ENCODE results near the gene ACSM5.
"Not testable (repeated sequence)": the region's sequence is repeated elsewhere in the genome, so short reads cannot be mapped to it uniquely, and the experiment has no call there.

The ACSM5 gene

DNA sequence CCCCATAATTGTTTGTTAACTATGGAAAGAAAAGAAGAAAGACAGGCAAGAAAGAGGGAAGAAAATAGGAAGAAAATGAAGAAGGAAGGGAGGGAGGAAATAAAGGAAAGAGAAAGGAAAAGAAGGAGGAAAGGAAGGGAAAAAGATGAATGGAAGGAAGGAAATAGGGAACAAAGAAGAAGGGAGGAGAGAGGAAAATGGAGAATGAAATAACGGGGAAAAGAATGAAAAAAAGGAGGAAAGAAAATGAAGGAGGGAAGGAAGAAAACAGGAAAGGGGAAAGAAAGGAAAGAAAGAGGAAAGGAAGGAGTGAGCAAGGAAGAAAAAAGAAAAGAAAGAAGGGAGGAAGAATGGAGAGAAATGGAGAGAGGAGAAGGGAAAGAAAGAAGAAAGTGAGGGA, 21.1 kb downstream of the ACSM5 start:
- not testable (repeated sequence) for H3K4me1 ChIP-seq (ENCODE audit: control insufficient read depth, insufficient read depth, low read length); H3K36me3 ChIP-seq (ENCODE audit: insufficient read depth, low read length); H3K4me3 ChIP-seq (ENCODE audit: low read length); H3K27me3 ChIP-seq (ENCODE audit: control insufficient read depth, insufficient read depth, low read length); H3K9ac ChIP-seq (ENCODE audit: low read depth, low read length); H3K4me2 ChIP-seq (ENCODE audit: low read length); H3K9me3 ChIP-seq (replicated peaks; ENCODE audit: low read length)

DNA sequence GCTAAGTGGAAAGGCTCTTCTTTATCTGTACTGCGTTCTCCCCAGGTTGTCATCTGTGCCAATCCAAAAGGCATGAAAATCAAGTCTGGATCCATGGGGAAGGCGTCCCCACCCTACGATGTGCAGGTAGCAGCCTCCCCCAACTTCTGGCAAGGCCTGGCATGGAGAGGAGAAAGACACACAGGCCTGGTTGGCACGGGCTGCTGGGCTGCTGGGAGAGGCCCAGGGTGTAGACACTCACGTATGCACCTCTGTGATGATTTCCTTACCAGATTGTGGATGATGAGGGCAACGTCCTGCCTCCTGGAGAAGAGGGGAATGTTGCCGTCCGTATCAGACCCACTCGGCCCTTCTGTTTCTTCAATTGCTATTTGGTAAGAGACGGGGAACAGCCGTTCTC, 21.6 kb downstream of the ACSM5 start:
- Histone ChIP-seq H3K4me1 (ENCODE audit: control insufficient read depth, insufficient read depth, low read length) (no peaks in the 10 kb centered on the region), H3K4me3 (ENCODE audit: low read length) (no peak overlapping the region), H3K27me3 (ENCODE audit: control insufficient read depth, insufficient read depth, low read length) (no peaks in the 10 kb centered on the region), H3K9me3 (replicated peaks; ENCODE audit: low read length) (no peaks in the 10 kb centered on the region), H3K36me3 (ENCODE audit: insufficient read depth, low read length) (no peaks in the 10 kb centered on the region), H3K4me2 (ENCODE audit: low read length) (no peak overlapping the region), H3K9ac (ENCODE audit: low read depth, low read length) (no peak overlapping the region)

DNA sequence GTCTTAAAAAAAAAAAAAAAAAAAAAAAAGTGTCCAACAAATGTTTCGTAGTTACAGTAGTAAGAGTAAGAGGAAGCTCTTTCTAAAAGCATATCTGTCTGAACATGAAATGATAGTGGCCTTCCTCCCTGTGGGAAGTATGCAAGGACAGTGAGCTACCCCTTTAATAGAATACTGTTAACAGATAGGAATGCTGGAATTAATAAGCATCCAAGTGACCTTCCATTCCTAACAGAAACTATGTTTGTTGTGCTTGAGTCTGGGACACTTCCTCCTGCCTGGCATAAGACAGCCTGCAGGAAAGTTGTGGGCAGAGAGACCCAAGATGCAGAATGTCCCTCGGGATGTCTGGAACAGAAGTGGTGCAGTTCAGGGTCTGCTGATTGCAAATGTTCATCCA, 29.6 kb downstream of the ACSM5 start:
- not testable (repeated sequence) for H3K9ac ChIP-seq (ENCODE audit: low read depth, low read length); H3K4me2 ChIP-seq (ENCODE audit: low read length)

DNA sequence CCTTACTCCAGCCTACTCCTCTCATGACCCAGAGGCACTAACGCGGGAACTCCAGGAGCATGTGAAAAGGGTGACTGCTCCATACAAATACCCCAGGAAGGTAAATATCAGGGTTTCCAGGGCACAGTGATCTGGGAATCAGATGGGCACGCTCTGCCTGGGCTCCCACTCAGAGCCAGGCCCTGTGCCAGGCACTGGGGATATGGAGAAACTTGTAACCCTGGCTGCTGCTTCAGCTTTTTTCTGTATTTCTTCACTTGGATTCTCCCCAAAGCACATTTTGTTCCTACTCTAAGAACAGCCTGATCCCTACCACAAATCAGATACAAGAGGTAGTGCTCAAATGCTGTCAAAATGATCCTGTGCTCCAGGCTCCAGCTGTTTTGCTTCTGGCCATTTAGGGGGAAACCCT, 30.5 kb downstream of the ACSM5 start:
- peaks cover 26% of the 10 kb centered on the region for H3K4me1 ChIP-seq (ENCODE audit: control insufficient read depth, insufficient read depth, low read length)
- not testable (repeated sequence) for H3K4me3 ChIP-seq (ENCODE audit: low read length); H3K9ac ChIP-seq (ENCODE audit: low read depth, low read length); H3K36me3 ChIP-seq (ENCODE audit: insufficient read depth, low read length); H3K4me2 ChIP-seq (ENCODE audit: low read length); H3K9me3 ChIP-seq (replicated peaks; ENCODE audit: low read length); H3K27me3 ChIP-seq (ENCODE audit: control insufficient read depth, insufficient read depth, low read length)

More for the DNA sequence above, 29.6 kb downstream of the ACSM5 start:
- H3K4me1 ChIP-seq (ENCODE audit: control insufficient read depth, insufficient read depth, low read length), result peaks cover 26% of the 10 kb centered on the region
- H3K9me3 ChIP-seq (replicated peaks; ENCODE audit: low read length); H3K36me3 ChIP-seq (ENCODE audit: insufficient read depth, low read length); H3K4me3 ChIP-seq (ENCODE audit: low read length); H3K27me3 ChIP-seq (ENCODE audit: control insufficient read depth, insufficient read depth, low read length): not testable (repeated sequence)

DNA sequence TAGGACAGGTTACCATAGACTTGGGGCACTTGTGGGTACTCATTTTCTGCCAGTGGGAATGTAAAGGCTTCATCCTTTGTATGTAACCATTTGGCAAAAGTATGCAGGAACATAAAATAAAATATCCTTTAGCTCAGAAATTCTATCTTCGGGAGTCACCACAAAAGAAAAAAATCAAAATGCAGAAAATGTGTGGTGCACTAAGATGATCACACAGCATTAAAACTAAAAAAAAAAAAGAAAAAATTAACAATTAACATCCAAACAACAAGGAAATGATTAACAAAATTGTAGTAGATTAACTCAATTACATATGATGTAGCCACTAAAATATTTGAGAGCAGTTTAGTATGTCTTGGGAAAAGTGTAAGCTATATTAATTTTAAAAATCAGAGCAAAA, 31.4 kb downstream of the ACSM5 start:
- H3K4me3 ChIP-seq (ENCODE audit: low read length); H3K4me2 ChIP-seq (ENCODE audit: low read length); H3K9me3 ChIP-seq (replicated peaks; ENCODE audit: low read length); H3K9ac ChIP-seq (ENCODE audit: low read depth, low read length); H3K27me3 ChIP-seq (ENCODE audit: control insufficient read depth, insufficient read depth, low read length); H3K36me3 ChIP-seq (ENCODE audit: insufficient read depth, low read length): not testable (repeated sequence)
- peaks cover 26% of the 10 kb centered on the region for H3K4me1 ChIP-seq (ENCODE audit: control insufficient read depth, insufficient read depth, low read length)

DNA sequence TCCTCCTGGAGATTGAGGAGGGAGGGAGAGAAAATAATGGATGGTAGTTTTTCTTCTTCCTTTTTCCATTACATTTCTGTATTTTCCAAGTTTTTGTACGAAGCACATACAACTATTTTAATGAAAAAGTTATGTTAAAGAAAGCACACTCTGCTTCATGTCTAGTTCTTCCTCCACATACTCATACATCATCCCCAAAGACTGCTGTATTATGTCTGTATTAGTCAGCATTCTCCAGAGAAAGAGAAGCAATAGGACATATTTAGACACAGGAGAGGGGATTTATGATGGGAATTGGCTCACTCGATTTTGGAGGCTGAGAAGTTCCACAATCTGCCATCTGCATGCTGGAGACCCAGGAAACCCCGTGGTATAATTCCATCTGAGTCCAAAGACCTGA, 31.9 kb downstream of the ACSM5 start:
- peaks cover 26% of the 10 kb centered on the region for H3K4me1 ChIP-seq (ENCODE audit: control insufficient read depth, insufficient read depth, low read length)
- no peaks in the 10 kb centered on the region for H3K27me3 ChIP-seq (ENCODE audit: control insufficient read depth, insufficient read depth, low read length)
- H3K9me3 ChIP-seq (replicated peaks; ENCODE audit: low read length), result no peaks in the 10 kb centered on the region
- H3K9ac ChIP-seq (ENCODE audit: low read depth, low read length), result no peak overlapping the region
- no peaks in the 10 kb centered on the region for H3K36me3 ChIP-seq (ENCODE audit: insufficient read depth, low read length)
- no peak overlapping the region for H3K4me3 ChIP-seq (ENCODE audit: low read length)
- H3K4me2 ChIP-seq (ENCODE audit: low read length), result no peak overlapping the region

DNA sequence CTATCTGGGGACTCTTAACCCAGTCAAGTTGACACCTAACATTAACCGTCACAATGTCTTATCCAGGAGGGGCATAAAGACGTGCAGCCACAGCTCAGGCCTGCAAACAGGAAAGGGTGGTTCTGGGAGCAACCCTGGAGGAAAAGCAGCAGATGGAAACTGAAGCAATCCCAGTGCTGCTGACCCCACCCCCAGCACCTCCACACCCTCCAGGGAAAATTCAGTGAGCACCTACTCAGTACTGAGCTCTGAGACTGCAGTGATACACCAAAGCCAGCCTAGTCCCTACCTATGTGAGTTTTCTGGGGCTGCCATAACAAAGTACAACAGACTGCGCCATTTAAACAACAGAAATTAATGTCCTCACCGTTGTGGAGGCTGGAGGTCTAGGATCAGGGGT, 32.5 kb downstream of the ACSM5 start:
- not testable (repeated sequence) for H3K9me3 ChIP-seq (replicated peaks; ENCODE audit: low read length); H3K36me3 ChIP-seq (ENCODE audit: insufficient read depth, low read length); H3K9ac ChIP-seq (ENCODE audit: low read depth, low read length); H3K4me2 ChIP-seq (ENCODE audit: low read length); H3K27me3 ChIP-seq (ENCODE audit: control insufficient read depth, insufficient read depth, low read length); H3K4me3 ChIP-seq (ENCODE audit: low read length)
- H3K4me1 ChIP-seq (ENCODE audit: control insufficient read depth, insufficient read depth, low read length), result peaks cover 26% of the 10 kb centered on the region

DNA sequence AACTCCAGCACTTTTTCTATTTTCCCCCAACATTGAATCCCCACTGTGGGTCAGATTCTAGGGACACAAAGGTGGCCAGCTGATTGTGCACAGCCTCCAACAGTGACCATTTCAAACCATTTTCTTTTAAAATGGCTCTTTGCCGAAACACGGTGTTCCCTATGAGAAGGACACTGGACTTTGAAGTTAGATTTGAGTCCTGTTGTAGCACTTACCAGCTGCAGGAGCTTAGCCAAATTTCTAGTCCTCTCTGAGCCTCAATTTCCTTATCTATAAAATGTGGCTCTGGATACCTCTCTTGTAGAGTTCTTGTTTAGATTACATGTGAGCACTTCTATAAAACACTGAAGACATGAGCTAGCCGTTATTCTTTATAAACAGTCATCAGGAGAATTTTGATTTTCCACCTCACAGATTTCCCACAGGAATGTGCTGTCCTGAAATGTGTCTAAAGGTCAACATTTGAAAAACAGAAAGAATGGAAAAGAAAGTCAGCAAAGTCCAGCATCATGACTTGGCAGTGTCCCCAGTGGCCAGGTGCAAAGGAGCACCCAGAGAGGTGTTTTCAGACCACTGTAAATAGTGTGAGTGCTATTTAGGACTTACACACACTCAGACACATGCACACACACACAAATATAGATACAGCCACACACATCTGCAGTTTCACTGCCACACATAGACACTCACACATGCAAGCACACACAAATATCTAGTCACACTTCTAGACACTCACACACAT, 37.5 kb downstream of the ACSM5 start:
- not testable (repeated sequence) for H3K9ac ChIP-seq (ENCODE audit: low read depth, low read length); H3K36me3 ChIP-seq (ENCODE audit: insufficient read depth, low read length); H3K4me2 ChIP-seq (ENCODE audit: low read length); H3K4me3 ChIP-seq (ENCODE audit: low read length); H3K4me1 ChIP-seq (ENCODE audit: control insufficient read depth, insufficient read depth, low read length); H3K9me3 ChIP-seq (replicated peaks; ENCODE audit: low read length); H3K27me3 ChIP-seq (ENCODE audit: control insufficient read depth, insufficient read depth, low read length)

DNA sequence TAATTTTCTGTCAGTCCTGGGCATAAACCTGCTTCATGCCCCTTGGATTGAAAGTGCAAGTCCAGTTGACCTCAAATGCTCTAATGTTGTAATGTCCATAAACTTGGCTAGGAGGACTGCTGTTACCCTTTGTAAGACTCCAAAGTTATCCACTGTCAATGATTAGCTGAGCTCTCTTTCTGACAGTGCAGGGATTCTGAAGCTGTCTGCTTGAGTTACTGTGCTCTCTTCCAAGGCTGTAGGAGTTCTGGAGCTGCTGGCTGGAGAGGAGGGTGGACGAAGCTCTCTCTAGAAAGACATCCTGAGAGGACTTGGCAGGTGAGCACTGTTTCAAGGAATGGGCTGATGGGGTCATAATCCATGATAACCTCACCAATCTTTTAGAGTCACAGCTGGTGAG, 42.0 kb downstream of the ACSM5 start, which contains the start of gene ACSM2A:
Gene ACSM2A, plus strand, starts transcription at position 158 of the 400 bp plus-strand sequence. CDS start 8,594 bp downstream, outside the sequence.
- H3K4me2 ChIP-seq (ENCODE audit: low read length); H3K27me3 ChIP-seq (ENCODE audit: control insufficient read depth, insufficient read depth, low read length); H3K4me1 ChIP-seq (ENCODE audit: control insufficient read depth, insufficient read depth, low read length); H3K9ac ChIP-seq (ENCODE audit: low read depth, low read length); H3K4me3 ChIP-seq (ENCODE audit: low read length); H3K36me3 ChIP-seq (ENCODE audit: insufficient read depth, low read length); H3K9me3 ChIP-seq (replicated peaks; ENCODE audit: low read length): not testable (repeated sequence)

DNA sequence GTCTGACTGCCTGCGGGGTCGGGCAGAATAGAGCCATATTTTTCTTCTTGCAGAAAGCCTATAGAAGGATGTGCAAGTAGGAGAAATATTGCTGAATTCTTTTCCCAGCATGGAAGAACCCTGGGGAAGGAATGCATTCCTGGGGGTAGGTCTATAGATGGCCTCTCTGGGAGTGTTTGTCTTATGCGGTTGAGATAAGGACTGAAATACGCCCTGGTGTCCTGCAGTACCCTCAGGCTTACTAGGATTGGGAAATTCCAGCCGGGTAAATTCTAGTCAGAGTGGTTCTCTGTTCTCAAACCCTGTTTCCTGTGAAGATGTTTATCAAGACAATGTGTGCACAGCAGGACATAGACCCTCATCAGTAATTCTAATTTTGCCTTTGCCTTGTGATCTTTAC, 44.3 kb downstream of the ACSM5 start:
- H3K4me2 ChIP-seq (ENCODE audit: low read length); H3K4me1 ChIP-seq (ENCODE audit: control insufficient read depth, insufficient read depth, low read length); H3K36me3 ChIP-seq (ENCODE audit: insufficient read depth, low read length); H3K4me3 ChIP-seq (ENCODE audit: low read length); H3K9ac ChIP-seq (ENCODE audit: low read depth, low read length); H3K9me3 ChIP-seq (replicated peaks; ENCODE audit: low read length); H3K27me3 ChIP-seq (ENCODE audit: control insufficient read depth, insufficient read depth, low read length): not testable (repeated sequence)

DNA sequence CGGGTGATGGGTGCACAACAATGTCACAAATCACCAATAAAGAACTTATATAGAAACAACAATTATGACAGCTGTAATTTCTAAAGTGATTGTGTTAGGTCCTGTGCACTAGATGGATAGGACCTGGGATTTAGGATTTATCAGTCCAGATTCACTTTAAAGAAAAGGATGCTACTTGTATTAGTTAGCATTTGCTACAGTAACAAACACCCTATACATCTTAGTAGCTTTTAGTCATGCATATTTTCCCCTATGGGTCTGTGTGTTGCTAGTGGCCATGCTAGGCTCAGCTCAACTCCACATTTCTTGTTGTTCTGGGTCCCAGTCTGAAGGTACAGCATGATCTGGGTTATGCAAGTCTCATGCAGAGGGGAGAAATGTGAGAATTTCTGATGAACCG, 49.9 kb downstream of the ACSM5 start:
- H3K4me1 ChIP-seq (ENCODE audit: control insufficient read depth, insufficient read depth, low read length); H3K9ac ChIP-seq (ENCODE audit: low read depth, low read length); H3K9me3 ChIP-seq (replicated peaks; ENCODE audit: low read length); H3K27me3 ChIP-seq (ENCODE audit: control insufficient read depth, insufficient read depth, low read length); H3K36me3 ChIP-seq (ENCODE audit: insufficient read depth, low read length); H3K4me2 ChIP-seq (ENCODE audit: low read length); H3K4me3 ChIP-seq (ENCODE audit: low read length): not testable (repeated sequence)

DNA sequence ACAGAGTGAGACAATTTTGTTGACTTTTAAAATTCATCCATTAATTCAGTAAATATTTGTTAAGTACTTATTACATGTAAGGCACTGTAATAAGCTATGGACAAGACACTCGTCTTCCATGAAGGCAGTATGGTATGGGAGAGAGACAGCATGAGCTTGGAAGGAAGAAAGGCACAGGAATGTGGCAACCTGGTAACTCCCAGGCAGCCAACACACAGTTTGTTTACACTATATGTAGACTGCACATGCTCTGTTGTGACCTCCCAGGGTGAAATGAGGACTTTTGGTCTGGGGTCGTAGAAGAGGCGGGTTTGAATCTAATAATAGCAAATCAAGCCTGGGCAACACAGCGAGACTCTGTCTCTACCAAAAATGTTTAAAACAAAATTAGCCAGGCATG, 51.0 kb downstream of the ACSM5 start:
- not testable (repeated sequence) for H3K4me2 ChIP-seq (ENCODE audit: low read length); H3K4me1 ChIP-seq (ENCODE audit: control insufficient read depth, insufficient read depth, low read length); H3K36me3 ChIP-seq (ENCODE audit: insufficient read depth, low read length); H3K9ac ChIP-seq (ENCODE audit: low read depth, low read length); H3K4me3 ChIP-seq (ENCODE audit: low read length); H3K9me3 ChIP-seq (replicated peaks; ENCODE audit: low read length); H3K27me3 ChIP-seq (ENCODE audit: control insufficient read depth, insufficient read depth, low read length)

Measured in skeletal muscle satellite cell (primary cell).